Measurements from ENCODE around the gene CTIF.
"Not testable (repeated sequence)": the region's sequence is repeated elsewhere in the genome, so short reads cannot be mapped to it uniquely, and the experiment has no call there.

Gene CTIF

GRCh38 chr18:48538531-48539405, at the start of gene CTIF:
Gene CTIF (plus strand): TSS chr18:48539031. CDS start chr18:48619566, 80,535 bp downstream.
- peak; percentile 98 for DNase-seq (ENCODE audit: low spot score)

- no peak for DNase-seq (ENCODE audit: low spot score)
These were observed 48.1 kb upstream of the CTIF start for GRCh38 chr18:48490641-48491293.

GRCh38 chr18:48492880-48493279, 46.0 kb upstream of the CTIF start:
- no peak for DNase-seq (ENCODE audit: low spot score)

- no peak for DNase-seq (ENCODE audit: low spot score)
These were observed 45.2 kb upstream of the CTIF start for GRCh38 chr18:48493434-48494230.

GRCh38 chr18:48497863-48498262, 41.0 kb upstream of the CTIF start:
- no peak for DNase-seq (ENCODE audit: low spot score)

- no peak for DNase-seq (ENCODE audit: low spot score)
These were observed 38.3 kb upstream of the CTIF start for GRCh38 chr18:48500517-48500916.

- DNase-seq (ENCODE audit: low spot score) = no peak
These were observed 35.9 kb upstream of the CTIF start for GRCh38 chr18:48502906-48503305.

GRCh38 chr18:48504819-48505218, 34.0 kb upstream of the CTIF start:
- DNase-seq (ENCODE audit: low spot score) = no peak

GRCh38 chr18:48506983-48507568, 31.8 kb upstream of the CTIF start:
- not testable (repeated sequence) for DNase-seq (ENCODE audit: low spot score)

GRCh38 chr18:48512498-48512897, 26.3 kb upstream of the CTIF start:
- DNase-seq (ENCODE audit: low spot score) = not testable (repeated sequence)

- DNase-seq (ENCODE audit: low spot score) = peak; percentile 81
These were observed 24.0 kb upstream of the CTIF start for GRCh38 chr18:48514786-48515185.

- no peak for DNase-seq (ENCODE audit: low spot score)
These were observed 21.8 kb upstream of the CTIF start for GRCh38 chr18:48517048-48517447.

- DNase-seq (ENCODE audit: low spot score) = no peak
These were observed 19.3 kb upstream of the CTIF start for GRCh38 chr18:48519431-48520100.

GRCh38 chr18:48521723-48522122, 17.1 kb upstream of the CTIF start:
- no peak for DNase-seq (ENCODE audit: low spot score)

- DNase-seq (ENCODE audit: low spot score) = no peak
These were observed 13.2 kb upstream of the CTIF start for GRCh38 chr18:48525671-48526070.

GRCh38 chr18:48527461-48527860, 11.4 kb upstream of the CTIF start:
- DNase-seq (ENCODE audit: low spot score) = no peak

- DNase-seq (ENCODE audit: low spot score) = no peak
These were observed 10.0 kb upstream of the CTIF start for GRCh38 chr18:48528861-48529260.

GRCh38 chr18:48529796-48530195, 9.0 kb upstream of the CTIF start:
- no peak for DNase-seq (ENCODE audit: low spot score)

- DNase-seq (ENCODE audit: low spot score) = no peak
These were observed 8.3 kb upstream of the CTIF start for GRCh38 chr18:48530399-48531081.

GRCh38 chr18:48531082-48531403, 7.8 kb upstream of the CTIF start:
- DNase-seq (ENCODE audit: low spot score) = no peak

GRCh38 chr18:48531908-48532307, 6.9 kb upstream of the CTIF start:
- no peak for DNase-seq (ENCODE audit: low spot score)

All from globus pallidus (tissue), 1 donor.